Measurements from ENCODE around the gene CXCL13. TPM values are rescaled to one million over a fixed set of nuclear protein-coding genes. Genes with fewer than 3 reads are reported as not detected.
"Not testable (repeated sequence)": the region's sequence is repeated elsewhere in the genome, so short reads cannot be mapped to it uniquely, and the experiment has no call there.

CXCL13 gene
- polyA plus RNA-seq, 1 experiment: not detected

DNA sequence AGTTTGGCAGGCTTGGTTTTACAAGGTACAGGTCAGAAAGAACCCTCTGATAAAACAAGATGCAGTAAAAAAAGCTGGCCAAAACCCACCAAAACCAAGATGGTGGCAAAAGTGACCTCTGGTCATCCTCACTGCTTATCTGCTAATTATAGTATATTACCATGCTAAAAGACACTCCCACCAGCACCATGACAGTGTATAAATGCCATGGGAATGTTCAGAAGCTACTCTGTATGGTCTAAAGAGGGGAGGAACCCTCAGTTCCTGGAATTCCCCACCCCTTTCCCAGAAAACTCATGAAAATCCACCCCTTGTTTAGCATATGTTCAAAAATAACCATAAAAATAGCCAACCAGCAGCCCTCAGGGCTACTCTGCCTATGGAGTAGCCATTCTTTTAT is 38.1 kb upstream of the CXCL13 start:
- H3K4me3 ChIP-seq (ENCODE audit: low read depth, low read length): no peak overlapping the region
- ChIA-PET CTCF (no interaction called here), POLR2A (no interaction called here)
- peaks cover 2% of the 10 kb centered on the region for H3K27me3 ChIP-seq (ENCODE audit: control insufficient read depth, insufficient read depth, low read length)
- no peak for TF ChIP-seq CTCF (IDR thresholded peaks at IDR 0.05; ENCODE audit: low read depth, low read length)
- no peak for DNase-seq (ENCODE audit: low read depth, low spot score)
- peaks cover 3% of the 10 kb centered on the region; the same call in 1 of the 2 replicates for H3K9me3 ChIP-seq (ENCODE audit: control insufficient read depth, insufficient read depth, low read length)
- H3K27ac ChIP-seq (ENCODE audit: low read depth, low read length): no peak overlapping the region

GRCh38 chr4:77570508-77571214 is 35.0 kb upstream of the CXCL13 start:
- H3K4me3 ChIP-seq (ENCODE audit: low read depth, low read length); CTCF ChIA-PET; H3K27ac ChIP-seq (ENCODE audit: low read depth, low read length); H3K9me3 ChIP-seq (ENCODE audit: control insufficient read depth, insufficient read depth, low read length); H3K27me3 ChIP-seq (ENCODE audit: control insufficient read depth, insufficient read depth, low read length); POLR2A ChIA-PET; DNase-seq (ENCODE audit: low read depth, low spot score): not testable (repeated sequence)

DNA sequence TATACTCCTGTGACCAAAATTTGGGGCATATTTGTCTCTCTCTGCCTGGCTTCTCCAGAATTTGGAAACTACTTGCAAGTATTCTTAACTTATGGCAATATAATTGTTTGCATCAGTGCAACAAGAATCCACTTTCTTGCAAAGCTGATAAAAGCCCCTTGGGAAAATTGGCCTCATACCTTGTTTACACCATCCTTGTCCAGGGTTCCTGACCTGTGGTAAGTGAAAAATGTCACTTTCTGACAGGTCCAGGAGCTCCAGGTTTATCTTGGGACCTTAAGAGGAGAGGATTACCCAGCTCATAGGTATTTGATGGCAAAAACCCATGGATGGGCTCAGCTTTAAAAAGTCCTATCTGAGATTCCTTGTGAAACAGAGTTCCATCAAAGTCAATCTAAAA is 29.3 kb upstream of the CXCL13 start:
- no peak for TF ChIP-seq CTCF (IDR thresholded peaks at IDR 0.05; ENCODE audit: low read depth, low read length)
- CTCF ChIA-PET: interaction anchor here (0.8 to 1.7 kb wide), 2 partner anchors 42 to 191 kb away, joined by 3 to 5 read pairs; no protein-coding TSS in a partner anchor
- DNase-seq (ENCODE audit: low read depth, low spot score): no peak
- Histone ChIP-seq H3K4me3 (ENCODE audit: low read depth, low read length) (no peak overlapping the region), H3K9me3 (ENCODE audit: control insufficient read depth, insufficient read depth, low read length) (no peaks in the 10 kb centered on the region), H3K27me3 (ENCODE audit: control insufficient read depth, insufficient read depth, low read length) (no peaks in the 10 kb centered on the region), H3K27ac (ENCODE audit: low read depth, low read length) (no peak overlapping the region)
- POLR2A ChIA-PET: no interaction called here

GRCh38 chr4:77578145-77578544 is 27.5 kb upstream of the CXCL13 start:
- ChIA-PET POLR2A (no interaction called here), CTCF (interaction anchor here (2.4 kb wide), 1 partner anchor 23 kb away, joined by 15 read pairs; no protein-coding TSS in a partner anchor)
- TF ChIP-seq CTCF (IDR thresholded peaks at IDR 0.05; ENCODE audit: low read depth, low read length): no peak
- Histone ChIP-seq H3K27ac (ENCODE audit: low read depth, low read length) (no peak overlapping the region), H3K4me3 (ENCODE audit: low read depth, low read length) (no peak overlapping the region), H3K27me3 (ENCODE audit: control insufficient read depth, insufficient read depth, low read length) (no peaks in the 10 kb centered on the region), H3K9me3 (ENCODE audit: control insufficient read depth, insufficient read depth, low read length) (no peaks in the 10 kb centered on the region)
- DNase-seq (ENCODE audit: low read depth, low spot score): no peak

DNA sequence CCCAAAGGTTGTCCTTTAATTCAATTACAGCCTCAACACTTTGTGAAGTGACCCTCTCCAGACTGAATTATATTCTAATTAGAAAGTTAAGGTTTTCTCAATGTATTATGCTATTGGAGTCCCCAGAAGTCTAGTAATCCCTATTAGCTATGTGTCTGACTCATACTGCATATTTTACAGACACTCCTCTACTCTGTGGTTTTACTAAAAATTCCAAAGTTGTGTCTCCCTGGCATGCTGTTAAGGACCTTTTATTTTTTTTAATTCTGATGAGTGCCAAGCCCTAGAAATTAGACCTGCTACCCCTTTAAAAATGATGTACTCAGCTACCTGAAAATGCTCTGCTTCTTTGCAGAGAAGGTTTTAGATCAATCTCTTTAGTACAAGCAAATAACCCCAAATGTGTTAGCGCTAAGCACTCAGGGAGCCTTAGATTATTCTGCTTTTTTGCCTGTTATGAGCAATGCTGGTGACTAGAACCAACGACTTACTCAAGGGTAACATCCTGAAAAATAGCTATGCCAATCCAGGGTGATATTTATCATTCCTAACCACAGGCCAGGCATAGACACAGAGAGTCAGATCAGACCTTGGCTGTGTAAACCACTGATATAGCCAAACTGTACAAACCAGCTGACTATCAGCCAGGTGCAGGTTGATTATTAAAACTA is 26.1 kb upstream of the CXCL13 start:
- no peak overlapping the region for H3K27ac ChIP-seq (ENCODE audit: low read depth, low read length)
- ChIA-PET POLR2A (interaction anchor here (0.6 kb wide), 1 partner anchor 238 kb away, joined by 3 read pairs; no protein-coding TSS in a partner anchor), CTCF (interaction anchor here (0.8 to 2.4 kb wide), 3 partner anchors 18 to 39 kb away, joined by 3 to 15 read pairs (median 4); no protein-coding TSS in a partner anchor)
- H3K27me3 ChIP-seq (ENCODE audit: control insufficient read depth, insufficient read depth, low read length): no peaks in the 10 kb centered on the region
- TF ChIP-seq CTCF (IDR thresholded peaks at IDR 0.05; ENCODE audit: low read depth, low read length): no peak
- DNase-seq (ENCODE audit: low read depth, low spot score): peak; percentile 18
- no peak overlapping the region for H3K4me3 ChIP-seq (ENCODE audit: low read depth, low read length)
- H3K9me3 ChIP-seq (ENCODE audit: control insufficient read depth, insufficient read depth, low read length): no peaks in the 10 kb centered on the region
